GM18868 (cell line): ENCODE data around the gene TTC21B.

Experiments used
- ATAC-seq: cut with Tn5 transposase; IDR thresholded peaks from one replicate; pipeline ENCODE4 v1.9.1; 2021; ENCODE audit warnings: mild to moderate bottlenecking, moderate library complexity; ENCODE audit not compliant: unreplicated experiment

The TTC21B gene

DNA sequence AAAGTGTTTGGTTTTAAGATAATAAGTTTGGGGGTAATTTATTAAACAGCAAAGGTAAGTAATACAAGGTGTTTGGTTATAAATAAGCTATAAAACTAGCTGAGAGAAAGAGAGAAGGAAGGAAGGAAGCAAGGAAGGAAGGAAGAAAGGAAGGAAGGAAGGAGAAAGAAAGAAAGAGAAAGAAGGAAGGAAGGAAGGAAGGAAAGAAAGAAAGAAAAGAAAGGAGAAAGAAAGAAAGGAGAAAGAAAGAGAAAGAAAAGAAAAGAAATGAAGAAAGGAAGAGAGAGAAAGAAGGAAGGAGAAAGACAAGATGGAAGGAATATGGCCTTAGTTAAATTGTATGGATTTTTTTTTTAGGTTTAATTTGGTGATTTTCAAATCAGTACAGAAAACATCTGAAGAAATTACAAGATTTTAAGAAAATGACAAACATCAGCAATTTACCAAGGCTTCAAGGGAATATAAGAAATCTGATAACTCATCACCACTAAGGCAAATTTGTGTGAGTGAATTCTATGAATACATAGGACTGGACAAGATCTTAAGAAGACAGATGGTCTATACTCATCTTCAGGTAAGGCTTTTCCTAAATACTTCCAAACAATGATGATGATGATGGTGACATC lies 113.1 kb downstream of the TTC21B start:
- no peak for ATAC-seq

DNA sequence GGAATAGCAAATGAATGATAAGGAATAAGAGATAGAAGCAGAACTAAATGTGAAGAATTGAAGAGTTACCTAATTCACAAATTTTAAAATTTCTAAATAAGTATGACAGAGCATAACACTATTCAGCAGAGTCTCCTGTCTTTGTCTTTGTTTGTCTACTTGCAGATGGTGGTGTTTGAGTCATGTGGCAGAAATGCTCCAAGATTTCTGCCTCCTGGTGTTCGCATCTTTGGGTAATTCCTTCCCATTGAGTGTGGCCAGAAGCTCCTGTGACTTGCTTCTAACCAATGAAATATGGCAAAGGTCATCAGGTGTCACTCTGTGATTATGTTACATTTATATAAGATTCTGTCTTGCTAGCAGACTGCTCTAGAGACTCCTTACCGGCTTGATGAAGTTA lies 114.0 kb downstream of the TTC21B start:
- no peak for ATAC-seq

DNA sequence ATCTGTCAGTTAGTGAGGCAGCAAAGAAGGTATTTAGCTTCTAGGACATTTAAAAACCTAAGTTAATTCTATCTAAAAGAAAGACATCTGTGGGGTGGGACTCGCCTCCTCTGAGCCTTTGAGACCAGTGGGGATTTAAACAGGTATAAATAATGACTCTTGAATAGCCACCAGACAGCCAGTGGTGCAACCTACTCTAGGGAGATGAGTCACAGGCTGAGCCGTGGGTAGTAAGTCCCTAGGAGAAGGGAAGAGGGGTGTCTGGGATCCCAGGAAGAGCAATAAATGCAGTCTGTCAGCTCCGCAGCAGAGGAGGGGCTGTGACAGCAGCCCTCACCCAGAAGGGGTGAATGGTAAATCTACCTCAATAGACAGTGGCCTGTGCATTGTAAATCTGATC lies 116.5 kb downstream of the TTC21B start:
- ATAC-seq, result no peak

DNA sequence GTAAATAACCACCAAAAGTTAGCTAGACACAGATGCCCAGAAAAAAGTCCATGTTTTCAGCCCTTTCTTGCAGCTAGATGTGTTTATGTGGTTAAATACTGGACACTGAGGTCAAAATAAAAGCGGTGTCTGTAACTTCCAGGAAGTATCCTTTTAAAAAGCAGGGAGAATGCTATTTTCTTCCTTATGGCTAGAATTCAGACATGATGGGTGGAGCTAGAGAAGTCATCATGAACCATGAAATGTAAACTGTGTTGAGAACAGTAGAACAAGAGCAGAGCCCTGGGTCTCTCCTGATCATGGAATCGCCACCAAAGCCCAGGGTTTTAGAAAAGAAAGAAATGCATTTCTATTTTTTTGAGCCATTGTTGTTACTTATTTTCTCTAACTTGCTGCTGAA lies 118.2 kb downstream of the TTC21B start:
- ATAC-seq, result no peak

DNA sequence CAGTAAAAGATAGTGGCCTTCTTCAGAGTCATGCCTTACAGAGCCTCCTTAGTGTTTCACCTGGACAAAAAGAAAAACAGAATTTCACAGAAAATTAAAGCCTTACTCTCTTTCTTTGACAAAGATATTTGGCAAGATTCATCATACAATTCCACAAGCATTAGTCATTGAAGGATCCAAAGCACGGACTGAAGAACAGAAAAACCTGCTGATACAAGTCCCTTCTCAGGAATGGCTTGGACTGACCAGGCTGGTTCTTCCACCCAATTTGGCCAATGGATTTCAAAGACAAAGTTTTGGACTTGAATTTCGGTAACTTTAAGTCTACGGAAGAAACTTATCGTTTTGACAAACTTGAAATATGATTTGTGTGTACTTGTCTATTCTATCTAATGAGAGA lies 120.4 kb downstream of the TTC21B start:
- no peak for ATAC-seq

DNA sequence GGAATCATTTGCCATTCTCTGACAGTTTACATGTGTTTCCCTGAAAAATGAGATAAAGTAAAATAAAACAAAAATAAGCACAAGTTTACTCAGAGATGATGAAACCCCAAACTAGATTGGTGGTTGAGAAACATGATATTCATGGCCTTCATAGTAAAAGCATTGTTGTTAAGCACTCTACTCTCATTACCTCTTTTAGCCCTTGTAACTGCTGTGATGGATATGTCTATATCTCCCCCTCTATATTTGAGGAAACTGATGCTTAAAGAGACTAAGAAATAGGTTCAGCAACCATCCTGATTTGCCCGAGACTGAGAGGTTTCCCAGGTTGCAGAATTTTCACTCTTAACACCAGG lies 125.7 kb downstream of the TTC21B start:
- ATAC-seq, result no peak

DNA sequence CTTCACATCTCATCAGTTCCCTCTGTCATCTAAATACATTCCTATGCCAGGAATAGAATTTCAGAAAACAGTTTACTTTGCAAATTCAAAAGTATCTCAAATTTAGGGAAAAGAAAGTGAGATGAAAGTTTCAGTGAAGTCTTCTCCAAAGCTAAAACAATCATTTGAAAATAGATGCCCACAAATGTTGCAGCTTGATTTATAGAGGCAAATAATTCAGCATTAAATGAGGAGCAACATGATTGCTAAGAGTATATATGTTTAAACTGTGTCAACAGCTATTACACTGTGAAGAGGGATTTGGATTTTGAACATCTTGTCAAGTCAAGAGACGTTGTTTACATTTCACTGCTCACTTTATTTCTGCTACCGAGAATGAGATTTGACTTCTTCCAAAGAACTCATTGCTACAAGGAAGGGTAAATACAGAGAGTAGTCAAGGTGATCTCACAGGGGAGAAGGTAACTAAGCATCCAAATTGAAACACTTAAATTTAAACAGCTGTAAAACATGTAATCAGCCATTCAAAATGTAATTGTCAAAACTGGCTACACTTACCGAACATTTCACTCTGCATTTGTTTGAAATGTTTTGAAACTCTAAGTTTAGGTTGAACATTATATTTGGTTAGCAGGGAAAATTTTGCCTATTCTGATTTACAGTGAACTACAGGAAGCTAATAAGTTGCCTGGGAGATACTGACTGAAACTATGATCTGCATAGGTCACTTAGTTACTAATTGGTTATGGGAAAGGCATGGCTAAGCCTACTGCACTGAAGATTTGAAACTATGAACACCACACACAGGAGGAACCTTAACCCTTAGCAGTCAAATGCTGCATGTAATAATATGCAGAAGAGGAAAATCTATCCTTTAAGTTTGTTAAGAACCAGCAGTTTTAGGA lies 126.3 kb downstream of the TTC21B start:
- ATAC-seq, result peak; percentile 42

DNA sequence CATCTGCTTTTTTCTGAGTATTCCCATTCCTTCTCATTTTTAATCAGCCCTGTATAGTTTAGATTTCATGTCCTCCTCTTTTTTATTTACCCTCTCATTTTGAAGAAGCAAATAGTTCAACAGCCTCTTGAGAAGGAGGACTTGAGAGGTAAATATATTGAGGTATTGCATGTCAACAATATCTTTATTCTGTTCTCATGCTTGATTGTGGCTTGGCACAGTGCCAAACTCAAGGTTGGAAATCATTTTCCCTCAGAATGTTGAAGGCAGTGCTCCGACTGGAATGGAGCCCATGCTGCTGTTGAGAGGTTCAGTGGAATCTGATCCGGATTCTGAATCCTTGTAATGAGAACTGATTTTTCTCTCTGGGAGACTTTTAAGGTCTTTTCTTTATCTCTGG lies 128.5 kb downstream of the TTC21B start:
- no peak for ATAC-seq
